HG03442 (cell line): ENCODE measurements around the gene TMEM132C.
"Not testable (repeated sequence)": the region's sequence is repeated elsewhere in the genome, so short reads cannot be mapped to it uniquely, and the experiment has no call there.

Source experiments
- ATAC-seq: cut with Tn5 transposase; IDR thresholded peaks from one replicate; pipeline ENCODE4 v1.9.1; 2021; ENCODE audit warnings: mild to moderate bottlenecking, moderate library complexity; ENCODE audit not compliant: unreplicated experiment

The TMEM132C gene

GRCh38 chr12:128267131-128267622 is at the start of gene TMEM132C:
TMEM132C (plus strand) TSS chr12:128267170; CDS start chr12:128267403, 233 bp downstream.
- ATAC-seq: no peak

- no peak for ATAC-seq
Observed at GRCh38 chr12:128224226-128224625, 42.7 kb upstream of the TMEM132C start.

- no peak for ATAC-seq
Observed at GRCh38 chr12:128228581-128228980, 38.4 kb upstream of the TMEM132C start.

GRCh38 chr12:128235635-128236417 is 31.1 kb upstream of the TMEM132C start:
- no peak for ATAC-seq

GRCh38 chr12:128236525-128236924 is 30.4 kb upstream of the TMEM132C start:
- ATAC-seq: no peak

- no peak for ATAC-seq
Observed at GRCh38 chr12:128240745-128241144, 26.2 kb upstream of the TMEM132C start.

- ATAC-seq: no peak
Observed at GRCh38 chr12:128245121-128245520, 21.8 kb upstream of the TMEM132C start.

GRCh38 chr12:128245905-128246304 is 21.1 kb upstream of the TMEM132C start:
- no peak for ATAC-seq

- no peak for ATAC-seq
Observed at GRCh38 chr12:128250096-128250495, 16.9 kb upstream of the TMEM132C start.

GRCh38 chr12:128253829-128254228 is 13.1 kb upstream of the TMEM132C start:
- not testable (repeated sequence) for ATAC-seq

- ATAC-seq: no peak
Observed at GRCh38 chr12:128258866-128259555, 8.0 kb upstream of the TMEM132C start.

GRCh38 chr12:128259556-128260070 is 7.4 kb upstream of the TMEM132C start:
- no peak for ATAC-seq

GRCh38 chr12:128261757-128262156 is 5.2 kb upstream of the TMEM132C start:
- no peak for ATAC-seq

- ATAC-seq: no peak
Observed at GRCh38 chr12:128265566-128265965, 1.4 kb upstream of the TMEM132C start.

- ATAC-seq: no peak
Observed at GRCh38 chr12:128266086-128266485, 884 bp upstream of the TMEM132C start.

- ATAC-seq: no peak
Observed at GRCh38 chr12:128266541-128267130, 334 bp upstream of the TMEM132C start.

GRCh38 chr12:128267651-128268378 is 845 bp downstream of the TMEM132C start:
- no peak for ATAC-seq

- no peak for ATAC-seq
Observed at GRCh38 chr12:128268379-128268995, 1.5 kb downstream of the TMEM132C start.

GRCh38 chr12:128269181-128269591 is 2.2 kb downstream of the TMEM132C start:
- ATAC-seq: no peak

GRCh38 chr12:128276471-128276870 is 9.5 kb downstream of the TMEM132C start:
- no peak for ATAC-seq
